Measurements from ENCODE around the gene MEI4.

The MEI4 gene

GRCh38 chr6:77876300-77876699, 223.5 kb downstream of the MEI4 start:
- peak; percentile 16 for DNase-seq
- in situ Hi-C loops (cut with HindIII; ENCODE audit: low pct_ligation_motif_present, low sequenced_read_pairs) = no loop called here
- H3K27ac ChIP-seq = no peak overlapping the region
- H3K4me3 ChIP-seq (ENCODE audit: low read depth, low read length) = no peak overlapping the region
- no peak for TF ChIP-seq CTCF (IDR thresholded peaks at IDR 0.05; ENCODE audit: low read depth, low read length, missing control alignments)
- no peaks in the 10 kb centered on the region for H3K27me3 ChIP-seq (replicated peaks)
- H3K36me3 ChIP-seq (replicated peaks) = no peaks in the 10 kb centered on the region

GRCh38 chr6:77879527-77879926, 226.7 kb downstream of the MEI4 start:
- no peaks in the 10 kb centered on the region for H3K27me3 ChIP-seq (replicated peaks)
- no peak for TF ChIP-seq CTCF (IDR thresholded peaks at IDR 0.05; ENCODE audit: low read depth, low read length, missing control alignments)
- H3K27ac ChIP-seq = no peak overlapping the region
- H3K36me3 ChIP-seq (replicated peaks) = no peaks in the 10 kb centered on the region
- H3K4me3 ChIP-seq (ENCODE audit: low read depth, low read length) = no peak overlapping the region
- no peak for DNase-seq
- in situ Hi-C loops (cut with HindIII; ENCODE audit: low pct_ligation_motif_present, low sequenced_read_pairs) = no loop called here

DNA sequence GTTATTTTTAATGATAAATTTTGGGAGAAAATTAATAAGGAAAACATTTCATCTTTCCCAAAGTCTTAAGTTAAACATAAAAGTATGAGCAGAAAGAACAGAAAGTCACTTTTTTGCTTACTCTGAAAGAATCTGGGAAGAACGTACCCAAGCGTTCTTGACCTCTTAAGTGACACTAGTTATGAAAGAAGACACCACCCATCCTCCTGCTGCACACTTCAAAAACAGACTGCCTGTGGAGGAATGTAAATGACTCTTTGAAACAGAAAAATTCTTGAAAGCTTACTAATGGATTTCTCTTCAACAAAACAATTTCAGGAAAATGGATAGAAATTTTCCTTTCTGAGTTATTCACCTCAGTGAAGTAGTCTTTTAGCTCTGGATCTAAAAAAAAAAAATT, 227.7 kb downstream of the MEI4 start:
- DNase-seq = peak; percentile 76
- Histone ChIP-seq H3K36me3 (replicated peaks) (no peaks in the 10 kb centered on the region), H3K4me3 (ENCODE audit: low read depth, low read length) (no peak overlapping the region), H3K27me3 (replicated peaks) (no peaks in the 10 kb centered on the region), H3K27ac (no peak overlapping the region)
- no peak for TF ChIP-seq CTCF (IDR thresholded peaks at IDR 0.05; ENCODE audit: low read depth, low read length, missing control alignments)
- in situ Hi-C loops (cut with HindIII; ENCODE audit: low pct_ligation_motif_present, low sequenced_read_pairs) = no loop called here

- in situ Hi-C loops (cut with HindIII; ENCODE audit: low pct_ligation_motif_present, low sequenced_read_pairs) = no loop called here
- Histone ChIP-seq H3K36me3 (replicated peaks) (no peaks in the 10 kb centered on the region), H3K27me3 (replicated peaks) (no peaks in the 10 kb centered on the region), H3K4me3 (ENCODE audit: low read depth, low read length) (no peak overlapping the region), H3K27ac (no peak overlapping the region)
- TF ChIP-seq CTCF (IDR thresholded peaks at IDR 0.05; ENCODE audit: low read depth, low read length, missing control alignments) = no peak
- DNase-seq = no peak
Observed at GRCh38 chr6:77883851-77884250, 231.0 kb downstream of the MEI4 start.

DNA sequence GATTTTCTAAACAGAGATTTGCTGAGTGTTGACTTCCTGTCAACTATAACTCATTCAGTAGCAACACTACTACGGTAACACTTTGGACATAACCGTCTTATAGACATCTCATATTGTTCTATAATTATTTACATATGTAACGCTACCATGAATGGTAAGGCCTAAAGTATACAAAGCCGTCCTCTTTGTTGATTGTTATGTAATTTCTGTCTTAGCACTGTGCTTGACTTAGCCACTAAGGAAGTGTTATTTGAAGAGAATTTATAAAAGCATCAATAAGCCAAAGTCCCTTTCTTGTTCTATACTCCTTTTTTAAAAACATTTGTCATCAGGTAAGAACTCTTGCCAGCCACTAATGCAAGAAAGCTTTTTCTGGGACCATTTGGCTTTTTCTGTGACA, 240.6 kb downstream of the MEI4 start:
- no peak for DNase-seq
- in situ Hi-C loops (cut with HindIII; ENCODE audit: low pct_ligation_motif_present, low sequenced_read_pairs) = no loop called here
- Histone ChIP-seq H3K36me3 (replicated peaks) (no peaks in the 10 kb centered on the region), H3K4me3 (ENCODE audit: low read depth, low read length) (no peak overlapping the region), H3K27me3 (replicated peaks) (no peaks in the 10 kb centered on the region), H3K27ac (no peak overlapping the region)
- TF ChIP-seq CTCF (IDR thresholded peaks at IDR 0.05; ENCODE audit: low read depth, low read length, missing control alignments) = no peak

DNA sequence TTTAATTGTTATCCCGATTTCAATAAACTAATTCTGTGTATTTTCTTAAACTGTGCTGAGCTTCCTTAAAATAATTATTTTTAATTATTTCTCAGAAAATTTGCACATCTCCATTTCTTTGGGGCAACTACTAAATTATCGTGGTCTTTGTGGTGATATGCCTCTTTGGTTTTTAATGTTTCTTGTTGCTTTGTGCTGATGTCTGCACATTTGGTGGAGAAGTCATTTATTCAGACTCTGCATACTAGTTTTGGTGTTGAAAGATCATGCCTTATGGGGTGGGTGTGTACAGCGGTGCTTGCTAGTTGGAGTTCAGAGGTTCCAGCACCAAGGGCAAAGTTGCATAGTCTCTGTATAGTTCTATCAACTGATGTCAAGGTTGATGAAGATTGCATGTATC, 253.2 kb downstream of the MEI4 start:
- DNase-seq = no peak
- H3K27ac ChIP-seq = no peak overlapping the region
- no peak for TF ChIP-seq CTCF (IDR thresholded peaks at IDR 0.05; ENCODE audit: low read depth, low read length, missing control alignments)
- H3K36me3 ChIP-seq (replicated peaks) = no peaks in the 10 kb centered on the region
- H3K4me3 ChIP-seq (ENCODE audit: low read depth, low read length) = no peak overlapping the region
- no peaks in the 10 kb centered on the region for H3K27me3 ChIP-seq (replicated peaks)
- in situ Hi-C loops (cut with HindIII; ENCODE audit: low pct_ligation_motif_present, low sequenced_read_pairs) = no loop called here

Data from brain microvascular endothelial cell (primary cell).